NCI-H146 treated with DMSO at 0.1 percent for 48 hours (cell line): ENCODE data around the gene BCAS1.
"Not testable (repeated sequence)": the region's sequence is repeated elsewhere in the genome, so short reads cannot be mapped to it uniquely, and the experiment has no call there.

Experiments used
- DNase-seq: peaks from one replicate; lab custom pipeline; 2025; ENCODE audit not compliant: unreplicated experiment; lab: John Stamatoyannopoulos, UW

BCAS1 gene

GRCh38 chr20:54020868-54021267 lies 49.5 kb downstream of the BCAS1 start:
- DNase-seq, result no peak

DNA sequence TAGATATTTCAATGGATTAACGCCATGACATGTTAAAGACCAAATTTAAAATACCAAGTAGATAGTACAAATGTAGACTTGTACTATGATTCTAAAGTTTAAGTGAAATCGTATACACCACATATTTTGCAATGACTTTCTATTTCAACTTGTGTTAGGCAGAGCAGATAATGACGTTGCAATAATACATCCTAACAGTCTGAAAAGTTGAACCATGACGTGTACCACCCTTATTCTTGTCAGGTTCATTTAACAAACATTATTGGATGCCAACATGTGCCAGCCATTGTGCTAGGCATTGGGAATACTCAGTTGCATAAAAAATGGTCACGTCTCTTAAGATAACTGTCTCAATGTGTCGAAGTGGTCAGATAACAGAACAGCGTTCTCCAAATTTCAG lies 50.0 kb downstream of the BCAS1 start:
- DNase-seq, result no peak

GRCh38 chr20:54019585-54019984 lies 50.8 kb downstream of the BCAS1 start:
- DNase-seq, result no peak

- DNase-seq, result no peak
Observed at GRCh38 chr20:54019127-54019526, 51.3 kb downstream of the BCAS1 start.

DNA sequence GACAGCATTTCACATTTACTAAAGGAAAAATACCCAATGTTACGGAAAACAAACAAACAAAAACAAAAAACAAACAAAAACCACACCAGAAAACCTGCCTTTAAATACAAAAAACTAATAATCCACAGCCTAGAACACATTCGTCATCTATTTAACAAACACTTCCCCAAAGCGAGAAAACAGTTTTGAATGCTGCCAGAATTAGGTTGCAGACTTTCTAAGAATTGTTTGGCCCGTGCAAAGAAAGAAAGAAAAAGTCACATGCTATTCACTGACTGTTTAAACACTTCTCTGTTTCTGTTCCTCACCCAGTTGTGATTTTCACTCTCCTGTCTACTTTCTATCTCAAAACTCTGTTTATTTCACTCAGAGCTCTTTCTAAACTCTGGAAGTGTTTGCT lies 52.5 kb downstream of the BCAS1 start:
- DNase-seq, result no peak

GRCh38 chr20:54015496-54015895 lies 54.9 kb downstream of the BCAS1 start:
- DNase-seq, result no peak

DNA sequence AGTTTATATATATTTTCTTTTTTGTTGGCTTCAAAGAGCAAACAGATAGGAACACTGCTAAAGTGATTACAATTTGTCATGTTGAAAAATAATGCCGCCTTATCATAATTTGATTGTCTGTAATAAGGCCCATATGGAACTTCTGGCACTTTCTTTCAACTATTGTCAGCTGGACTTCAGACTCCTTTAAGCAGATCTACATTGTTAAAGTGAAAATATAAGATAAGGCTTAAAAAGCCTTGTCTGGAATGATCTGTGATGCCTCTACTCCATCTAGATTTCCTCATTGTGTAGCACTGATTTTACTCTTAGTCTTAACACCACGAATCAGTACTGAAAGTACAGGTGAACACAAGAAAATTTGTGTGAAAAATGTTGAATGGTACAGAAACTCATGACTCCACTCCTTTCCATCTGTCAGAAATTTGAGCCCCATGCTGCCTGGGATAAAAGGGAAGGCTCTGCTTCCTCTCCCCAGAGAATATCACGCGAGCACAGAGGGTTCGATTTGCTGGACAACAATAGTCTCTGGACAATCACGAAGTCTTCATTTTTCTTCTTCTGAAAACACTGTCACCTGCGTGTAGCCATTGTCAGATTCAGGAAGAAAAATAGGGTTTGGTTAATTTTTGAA lies 56.0 kb downstream of the BCAS1 start:
- no peak for DNase-seq

GRCh38 chr20:54013471-54013870 lies 56.9 kb downstream of the BCAS1 start:
- DNase-seq, result no peak

DNA sequence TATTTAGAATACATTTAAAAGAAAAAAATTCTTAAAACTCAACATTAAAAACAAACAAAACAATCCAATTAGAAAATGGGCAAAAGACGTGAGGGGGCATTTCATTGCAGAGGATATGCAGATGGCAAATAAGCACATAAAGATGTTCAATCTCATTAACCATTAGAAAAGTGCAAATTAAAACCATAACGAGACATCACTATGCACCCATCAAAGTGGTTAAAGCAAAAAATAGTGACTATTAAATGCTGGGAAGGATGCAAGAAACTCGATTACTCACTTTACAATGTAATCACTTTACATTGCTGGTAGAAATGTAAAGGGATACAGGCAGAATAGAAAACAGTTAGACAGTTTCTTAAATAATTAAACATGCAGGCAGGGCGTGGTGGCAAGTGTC lies 59.0 kb downstream of the BCAS1 start:
- DNase-seq, result no peak

GRCh38 chr20:54006216-54006615 lies 64.2 kb downstream of the BCAS1 start:
- not testable (repeated sequence) for DNase-seq

DNA sequence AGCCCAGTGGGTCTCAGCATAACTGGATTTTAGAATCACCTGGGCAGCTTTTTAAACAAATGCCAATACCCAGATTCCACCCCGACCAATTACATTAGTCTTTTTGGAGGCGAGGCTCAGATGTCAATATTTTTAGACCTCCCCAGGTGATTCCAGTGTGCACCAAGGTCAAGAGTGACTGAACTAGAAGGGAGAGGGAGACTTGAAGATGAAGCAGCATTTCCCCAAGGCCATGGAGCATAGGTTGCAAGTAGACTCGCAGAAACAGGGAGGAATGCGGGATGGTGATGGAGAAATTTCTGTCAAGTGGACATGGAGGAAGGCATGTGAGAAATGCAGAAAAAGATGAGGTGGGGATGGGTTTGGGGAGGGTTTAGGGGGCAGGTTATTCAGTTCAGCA lies 64.9 kb downstream of the BCAS1 start:
- no peak for DNase-seq

- no peak for DNase-seq
Observed at GRCh38 chr20:54004445-54004844, 65.9 kb downstream of the BCAS1 start.

- no peak for DNase-seq
Observed at GRCh38 chr20:54002741-54003140, 67.7 kb downstream of the BCAS1 start.

DNA sequence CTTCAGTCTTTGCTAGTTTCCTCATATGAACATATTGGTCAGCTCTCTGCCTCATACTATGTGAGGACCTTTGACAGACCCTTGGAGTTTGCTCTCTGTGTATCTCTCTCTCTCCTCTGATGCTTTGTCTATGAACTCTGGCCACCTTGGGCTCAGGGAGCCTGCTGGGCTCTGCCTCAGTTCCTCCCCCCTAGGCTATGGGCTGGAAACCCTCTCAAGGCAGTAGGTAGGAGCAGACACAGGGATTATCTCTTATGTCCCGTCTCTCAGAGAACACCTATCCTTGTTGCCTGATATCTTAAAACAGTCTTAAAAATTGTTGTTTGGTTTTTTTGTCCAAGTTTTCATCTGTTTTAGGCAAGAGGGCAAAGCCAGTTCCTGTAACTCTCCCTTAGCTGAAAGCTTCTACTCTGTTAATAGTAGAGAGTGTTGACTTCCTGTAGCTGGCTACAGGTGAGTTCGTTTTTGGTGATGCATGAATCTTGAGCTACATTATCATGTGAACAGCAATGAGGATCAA lies 68.3 kb downstream of the BCAS1 start:
- no peak for DNase-seq

GRCh38 chr20:54000914-54001313 lies 69.5 kb downstream of the BCAS1 start:
- no peak for DNase-seq

DNA sequence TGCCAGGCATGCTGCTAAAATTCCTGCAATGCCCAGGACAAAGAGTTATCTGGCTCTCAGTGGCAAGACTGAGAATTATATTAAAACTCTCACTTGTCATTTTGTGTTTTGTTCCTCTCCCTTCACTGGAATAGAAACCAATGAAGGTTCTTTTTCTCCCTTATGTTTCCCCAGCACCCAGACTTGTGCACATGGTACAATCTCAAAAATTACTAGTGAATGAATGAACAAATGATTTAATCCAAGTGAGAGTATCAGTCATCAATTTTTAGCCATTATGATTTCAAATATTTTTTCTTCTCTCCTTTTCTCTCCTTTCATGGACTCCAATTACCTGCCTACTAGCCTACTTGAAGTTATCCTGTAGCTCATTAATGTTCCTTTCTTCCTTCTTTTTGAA lies 70.1 kb downstream of the BCAS1 start:
- DNase-seq, result no peak

DNA sequence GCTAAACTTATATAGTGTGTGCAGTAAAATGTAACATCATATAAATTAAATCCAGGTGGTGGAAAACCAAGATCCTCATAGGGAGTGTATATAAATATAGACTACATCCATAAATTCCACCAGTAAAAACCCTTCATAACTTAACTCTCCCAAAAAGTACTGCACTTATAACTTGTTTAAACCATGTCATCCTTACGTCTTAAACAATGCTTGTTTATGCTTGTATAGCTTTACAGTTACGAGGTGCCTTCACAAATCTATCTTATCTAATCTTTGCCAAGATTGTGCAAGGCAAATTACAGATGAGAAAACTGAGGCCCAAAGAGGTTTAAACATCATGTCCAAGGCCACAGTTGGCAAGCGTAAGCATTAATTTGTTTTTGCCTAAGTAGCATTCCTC lies 71.3 kb downstream of the BCAS1 start:
- DNase-seq, result no peak

DNA sequence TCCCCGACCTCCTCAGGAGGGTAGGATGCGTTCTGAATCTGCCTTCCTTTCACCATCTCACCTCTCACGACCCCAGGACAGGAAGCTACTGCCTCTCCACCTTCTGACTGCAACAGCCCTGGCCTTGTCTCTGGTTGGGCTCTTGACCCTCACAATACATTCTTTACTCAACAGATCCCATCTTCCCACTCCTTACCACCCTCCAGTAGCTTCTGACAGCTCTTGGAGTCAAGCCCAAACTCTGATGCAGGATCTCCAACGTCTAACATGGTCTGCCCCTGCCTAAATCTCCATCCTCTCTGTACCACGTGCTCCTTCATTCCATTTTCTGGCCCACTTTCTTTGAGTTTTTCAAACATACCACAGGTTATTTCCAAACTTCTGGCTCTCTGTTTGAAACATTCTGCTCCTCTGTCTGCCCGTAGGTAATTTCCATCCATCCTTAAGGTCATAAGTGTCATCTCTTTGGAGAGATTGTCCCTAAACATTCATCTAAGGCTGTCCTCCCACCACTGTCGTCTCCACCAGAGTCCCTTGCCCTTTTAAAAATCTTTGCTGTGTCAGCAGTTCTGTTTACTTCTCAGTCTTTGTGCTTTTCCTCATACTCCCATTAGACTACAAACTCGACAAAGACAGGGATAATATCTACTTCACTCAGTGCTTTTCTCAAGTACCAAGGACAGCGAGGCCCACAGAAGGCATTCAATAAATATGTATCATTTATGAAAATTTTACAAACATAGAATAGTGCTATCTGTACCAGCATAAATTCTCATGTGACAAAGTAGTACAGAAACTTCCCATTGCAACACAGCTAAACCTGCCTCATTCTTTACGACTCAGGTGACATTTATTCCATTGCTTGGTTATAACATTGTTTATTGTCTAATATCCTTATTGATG lies 73.6 kb downstream of the BCAS1 start:
- DNase-seq, result no peak

GRCh38 chr20:53995949-53996348 lies 74.4 kb downstream of the BCAS1 start:
- DNase-seq, result no peak

DNA sequence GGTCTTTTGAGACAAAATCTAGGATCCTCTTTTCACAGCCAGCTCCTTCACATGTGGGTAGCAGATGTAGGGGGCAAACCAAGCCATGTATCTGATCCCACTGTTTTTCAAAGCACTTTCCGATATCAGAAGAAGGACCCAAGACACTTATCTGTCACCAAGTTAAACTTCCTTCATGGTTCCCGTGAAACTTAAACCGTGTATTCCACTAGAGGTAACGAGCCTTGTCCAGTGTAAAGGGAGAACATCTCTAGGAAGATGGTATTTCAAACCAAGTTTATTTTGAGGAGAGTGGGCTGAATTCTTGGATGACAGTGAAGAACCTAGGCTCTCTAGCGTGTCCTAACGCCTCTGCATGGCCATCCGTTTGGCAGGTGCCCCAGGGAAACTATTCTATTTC lies 76.3 kb downstream of the BCAS1 start:
- no peak for DNase-seq

DNA sequence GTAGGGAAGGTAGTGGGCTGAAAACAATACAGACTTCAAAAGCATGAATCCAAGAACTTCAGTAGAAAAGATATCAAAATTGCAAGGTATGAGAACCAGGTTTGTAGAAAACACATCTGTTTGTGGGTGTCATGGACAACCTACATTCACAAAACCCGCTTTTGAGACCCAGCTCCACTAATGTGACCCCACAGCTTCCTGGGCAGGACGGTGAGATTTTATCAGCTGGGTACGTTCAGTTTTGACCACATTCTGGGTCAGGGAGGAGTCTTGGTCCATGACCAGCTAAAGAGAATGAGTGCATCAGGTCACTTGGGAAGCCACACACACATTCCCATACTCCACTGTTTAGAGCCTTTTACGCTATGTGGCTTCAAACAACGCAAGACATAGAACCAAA lies 77.1 kb downstream of the BCAS1 start:
- no peak for DNase-seq

GRCh38 chr20:53990768-53991450 lies 79.5 kb downstream of the BCAS1 start:
- no peak for DNase-seq
